Trophoblast cell (in vitro differentiated cells and primary cell): Measurements from ENCODE around the gene PEX6.

Experiments
- DNase-seq, 2 donors: peaks; one replicate each; pipeline ENCODE4 v3.0.0-alpha.2; 2016
- H2AFZ ChIP-seq: 2 replicates; pipeline ENCODE4 v1.6.1; 2013; ENCODE audit warnings: low read length, moderate library complexity, mild to moderate bottlenecking; ENCODE audit not compliant: insufficient read depth, poor library complexity
- H2AK5ac ChIP-seq: 2 replicates; pipeline ENCODE4 v1.6.1; 2013; ENCODE audit warnings: mild to moderate bottlenecking, low read length
- H2BK120ac ChIP-seq: 2 replicates; pipeline ENCODE4 v1.6.1; 2013; ENCODE audit warnings: low read length, mild to moderate bottlenecking, moderate library complexity; ENCODE audit not compliant: insufficient read depth, poor library complexity
- H2BK12ac ChIP-seq: 2 replicates; pipeline ENCODE4 v1.6.1; 2013; ENCODE audit warnings: mild to moderate bottlenecking, low read length, moderate library complexity
- H2BK5ac ChIP-seq: 2 replicates; pipeline ENCODE4 v1.6.1; 2013; ENCODE audit warnings: low read length, low read depth, moderate library complexity, mild to moderate bottlenecking; ENCODE audit not compliant: poor library complexity
- H3K14ac ChIP-seq: 2 replicates; pipeline ENCODE4 v1.6.1; 2013; ENCODE audit warnings: mild to moderate bottlenecking, low read length
- H3K18ac ChIP-seq: 2 replicates; pipeline ENCODE4 v1.6.1; 2013; ENCODE audit warnings: mild to moderate bottlenecking, low read length
- H3K23ac ChIP-seq: 2 replicates; pipeline ENCODE4 v1.6.1; 2013; ENCODE audit warnings: low read length
- H3K27ac ChIP-seq: 2 replicates; pipeline ENCODE4 v1.5.1; 2013; ENCODE audit warnings: low read depth, mild to moderate bottlenecking, inconsistent platforms, low read length, moderate library complexity
- H3K27me3 ChIP-seq: 2 replicates; pipeline ENCODE4 v1.6.1; 2013; ENCODE audit warnings: inconsistent platforms, mild to moderate bottlenecking, low read length, moderate library complexity; ENCODE audit not compliant: insufficient read depth
- H3K36me3 ChIP-seq, 2 experiments: 1 replicate in 1 of 2; 2 replicates in 1 of 2; pipeline ENCODE4 v1.6.1; 2013; ENCODE audit warnings: low read length in 2 of 2, mild to moderate bottlenecking in 2 of 2, moderate library complexity in 1 of 2; ENCODE audit not compliant: insufficient read depth in 2 of 2, control insufficient read depth in 1 of 2
- H3K4ac ChIP-seq: 2 replicates; pipeline ENCODE4 v1.6.1; 2013; ENCODE audit warnings: low read depth, mild to moderate bottlenecking, low read length, moderate library complexity
- H3K4me1 ChIP-seq, 2 experiments: 1 replicate in 1 of 2; 2 replicates in 1 of 2; pipeline ENCODE4 v1.6.1; 2013; ENCODE audit warnings: low read length in 2 of 2, mild to moderate bottlenecking in 2 of 2, moderate library complexity in 1 of 2; ENCODE audit not compliant: insufficient read depth in 2 of 2, control insufficient read depth in 1 of 2
- H3K4me2 ChIP-seq: 2 replicates; pipeline ENCODE4 v1.6.1; 2013; ENCODE audit warnings: inconsistent platforms, mild to moderate bottlenecking, low read length, moderate library complexity
- H3K4me3 ChIP-seq: 2 replicates; pipeline ENCODE4 v1.5.1; 2013; ENCODE audit warnings: mild to moderate bottlenecking, low read depth, low read length, inconsistent platforms
- H3K79me1 ChIP-seq: one replicate; pipeline ENCODE4 v1.6.1; 2013; ENCODE audit warnings: low read length
- H3K79me2 ChIP-seq: 2 replicates; pipeline ENCODE4 v1.6.1; 2013; ENCODE audit warnings: low read length, mild to moderate bottlenecking; ENCODE audit not compliant: control insufficient read depth, insufficient read depth, poor library complexity
- H3K9ac ChIP-seq: 2 replicates; pipeline ENCODE4 v1.6.1; 2013; ENCODE audit warnings: mild to moderate bottlenecking, low read length
- H3K9me3 ChIP-seq: 2 replicates; pipeline ENCODE4 v1.6.1; 2013; ENCODE audit warnings: low read depth, mild to moderate bottlenecking, control low read depth, inconsistent platforms, low read length; ENCODE audit not compliant: insufficient read depth
- H4K12ac ChIP-seq: 2 replicates; pipeline ENCODE4 v1.6.1; 2013; ENCODE audit warnings: low read depth, mild to moderate bottlenecking, low read length, moderate library complexity
- H4K8ac ChIP-seq: 2 replicates; pipeline ENCODE4 v1.6.1; 2013; ENCODE audit warnings: low read depth, mild to moderate bottlenecking, low read length, moderate library complexity
- H4K91ac ChIP-seq: one replicate; pipeline ENCODE4 v1.6.1; 2013; ENCODE audit warnings: low read depth, mild to moderate bottlenecking, low read length, moderate library complexity
- WGBS: extraction: QIAGEN DNeasy Blood & Tissue Kit; methylation state at CpG from one replicate; pipeline ENCODE4 v1.1.7; 2013; ENCODE audit warnings: missing lambda C conversion rate; ENCODE audit not compliant: insufficient read length, insufficient coverage; ENCODE audit errors: extremely low coverage; 5-methylcytosine and 5-hydroxymethylcytosine counted together

The PEX6 gene

DNA sequence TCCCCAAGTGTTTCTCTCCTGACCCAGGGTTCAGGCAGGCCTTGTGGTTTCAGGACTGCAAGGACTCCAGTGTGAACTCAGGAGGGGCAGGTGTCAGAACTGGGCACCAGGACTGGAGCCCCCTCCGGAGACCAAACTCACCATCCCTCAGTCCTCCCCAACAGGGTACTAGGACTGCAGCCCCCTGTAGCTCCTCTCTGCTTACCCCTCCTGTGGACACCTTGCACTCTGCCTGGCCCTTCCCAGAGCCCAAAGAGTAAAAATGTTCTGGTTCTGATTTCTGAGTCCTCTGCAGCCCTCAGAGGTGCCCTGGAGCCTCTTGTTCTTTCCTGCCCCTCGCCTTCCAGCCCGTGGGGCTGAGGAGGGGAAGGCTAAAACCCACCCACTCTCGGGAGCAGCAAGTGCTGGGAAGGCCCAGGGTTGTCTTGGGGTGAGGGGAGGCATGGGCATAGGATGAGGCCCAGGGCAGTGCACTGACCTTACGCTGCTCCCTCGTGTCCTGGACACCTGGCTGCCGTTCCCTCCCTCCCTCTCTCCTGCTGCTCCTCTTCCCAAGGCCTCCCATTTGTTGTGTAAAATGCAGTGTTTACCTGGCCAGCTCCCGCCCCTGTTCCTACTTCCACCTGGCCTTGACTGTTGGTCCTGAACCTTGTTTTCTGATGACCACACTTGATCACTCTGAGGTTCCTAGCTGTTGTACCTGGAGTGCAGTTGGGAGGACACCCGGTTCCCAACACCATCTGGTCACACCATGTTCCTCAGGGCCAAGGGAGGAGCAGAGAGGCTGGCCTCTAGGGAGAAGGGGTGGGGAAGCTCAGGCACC lies 39.8 kb downstream of the PEX6 start:
- WGBS = no CpG with 5 or more reads among the region's 9 CpGs

GRCh38 chr6:42938428-42938796 lies 40.6 kb downstream of the PEX6 start:
- H2AK5ac ChIP-seq = no peak overlapping the region
- no peak overlapping the region for H3K27ac ChIP-seq
- H4K8ac ChIP-seq = no peak overlapping the region
- no peaks in the 10 kb centered on the region for H3K79me2 ChIP-seq
- no peak overlapping the region for H4K12ac ChIP-seq
- no peak overlapping the region for H2BK12ac ChIP-seq
- H3K9ac ChIP-seq = no peak overlapping the region
- peaks cover 44 to 50% of the 10 kb centered on the region in 2 experiments for H3K36me3 ChIP-seq
- no peak overlapping the region for H3K4me2 ChIP-seq
- H3K27me3 ChIP-seq = no peaks in the 10 kb centered on the region
- H2BK120ac ChIP-seq = no peak overlapping the region
- H3K4me1 ChIP-seq = no peaks in the 10 kb centered on the region
- WGBS = no CpG with 5 or more reads among the region's 5 CpGs
- no peak overlapping the region for H4K91ac ChIP-seq
- H3K4ac ChIP-seq = no peak overlapping the region
- no peak overlapping the region for H3K18ac ChIP-seq
- H3K4me3 ChIP-seq = no peak overlapping the region
- DNase-seq = no peak
- H3K9me3 ChIP-seq = peaks cover 2% of the 10 kb centered on the region
- no peak overlapping the region for H2BK5ac ChIP-seq
- H2AFZ ChIP-seq = no peak overlapping the region
- H3K23ac ChIP-seq = no peak overlapping the region
- H3K79me1 ChIP-seq = no peaks in the 10 kb centered on the region
- no peak overlapping the region for H3K14ac ChIP-seq

More for the DNA sequence above, 39.8 kb downstream of the PEX6 start:
- no peak overlapping the region for H2AFZ ChIP-seq
- no peak overlapping the region for H4K91ac ChIP-seq
- no peaks in the 10 kb centered on the region for H3K4me1 ChIP-seq
- no peak overlapping the region for H3K4me2 ChIP-seq
- H3K79me2 ChIP-seq = no peaks in the 10 kb centered on the region
- no peak overlapping the region for H3K18ac ChIP-seq
- no peak overlapping the region for H3K23ac ChIP-seq
- no peak overlapping the region for H3K14ac ChIP-seq
- H3K9ac ChIP-seq = no peak overlapping the region
- no peak overlapping the region for H3K4me3 ChIP-seq
- peak overlapping the region; percentile 36 for H4K12ac ChIP-seq
- peaks cover 2% of the 10 kb centered on the region for H3K9me3 ChIP-seq
- H2BK5ac ChIP-seq = no peak overlapping the region
- H4K8ac ChIP-seq = no peak overlapping the region
- no peak overlapping the region for H2AK5ac ChIP-seq
- no peaks in the 10 kb centered on the region for H3K79me1 ChIP-seq
- H3K36me3 ChIP-seq = peaks cover 42 to 49% of the 10 kb centered on the region in 2 experiments
- no peaks in the 10 kb centered on the region for H3K27me3 ChIP-seq
- H3K4ac ChIP-seq = no peak overlapping the region
- no peak overlapping the region for H2BK120ac ChIP-seq
- DNase-seq = no peak
- H2BK12ac ChIP-seq = no peak overlapping the region
- H3K27ac ChIP-seq = no peak overlapping the region

DNA sequence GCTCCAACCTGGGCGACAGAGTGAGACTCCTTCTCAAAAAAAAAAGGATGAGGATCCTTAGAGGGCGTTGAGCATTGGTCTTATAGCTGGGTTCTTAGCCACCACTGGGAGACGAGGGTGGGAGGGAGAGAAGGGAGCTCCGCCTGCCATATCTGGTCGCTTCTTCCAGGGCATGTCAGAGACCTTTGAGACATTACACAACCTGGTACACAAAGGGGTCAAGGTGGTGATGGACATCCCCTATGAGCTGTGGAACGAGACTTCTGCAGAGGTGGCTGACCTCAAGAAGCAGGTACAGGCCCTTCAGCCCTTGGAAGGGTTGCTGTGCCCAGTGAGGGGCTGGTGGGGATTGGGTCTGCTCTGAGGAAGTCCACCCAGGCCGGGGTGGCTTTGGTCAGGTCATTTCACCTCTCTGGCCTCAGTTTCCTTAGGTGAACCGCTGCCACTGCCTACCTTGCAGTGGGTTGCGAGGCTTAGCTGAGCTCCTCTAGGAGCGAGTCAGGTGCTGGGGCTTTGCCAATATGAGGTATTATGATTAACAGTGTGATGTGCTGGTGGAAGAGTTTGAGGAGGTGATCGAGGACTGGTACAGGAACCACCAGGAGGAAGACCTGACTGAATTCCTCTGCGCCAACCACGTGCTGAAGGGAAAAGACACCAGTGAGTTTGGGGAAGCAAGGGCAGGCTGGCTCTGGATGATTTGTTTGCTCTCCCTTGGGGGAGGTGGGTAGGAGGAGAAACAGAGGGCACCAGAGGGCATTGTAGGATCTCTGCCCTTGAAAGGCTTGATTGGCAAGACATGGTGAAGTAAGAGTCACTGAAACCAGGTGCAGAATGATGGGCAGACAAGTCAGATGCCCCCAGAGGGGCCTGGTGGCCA lies 41.2 kb downstream of the PEX6 start:
- Histone ChIP-seq H3K9me3 (peaks cover 2% of the 10 kb centered on the region), H3K79me2 (no peaks in the 10 kb centered on the region), H3K9ac (no peak overlapping the region), H3K4me2 (no peak overlapping the region), H4K12ac (no peak overlapping the region), H3K36me3 (peaks cover 44 to 50% of the 10 kb centered on the region in 2 experiments), H2BK12ac (no peak overlapping the region), H2BK120ac (no peak overlapping the region), H3K4me1 (no peaks in the 10 kb centered on the region), H4K91ac (no peak overlapping the region), H3K27ac (no peak overlapping the region), H4K8ac (no peak overlapping the region), H3K4ac (no peak overlapping the region), H2AFZ (no peak overlapping the region), H3K79me1 (no peaks in the 10 kb centered on the region), H3K18ac (no peak overlapping the region), H2BK5ac (no peak overlapping the region), H3K14ac (no peak overlapping the region), H3K4me3 (no peak overlapping the region), H2AK5ac (no peak overlapping the region), H3K27me3 (no peaks in the 10 kb centered on the region), H3K23ac (no peak overlapping the region)
- no peak for DNase-seq
- no CpG with 5 or more reads among the region's 13 CpGs for WGBS

DNA sequence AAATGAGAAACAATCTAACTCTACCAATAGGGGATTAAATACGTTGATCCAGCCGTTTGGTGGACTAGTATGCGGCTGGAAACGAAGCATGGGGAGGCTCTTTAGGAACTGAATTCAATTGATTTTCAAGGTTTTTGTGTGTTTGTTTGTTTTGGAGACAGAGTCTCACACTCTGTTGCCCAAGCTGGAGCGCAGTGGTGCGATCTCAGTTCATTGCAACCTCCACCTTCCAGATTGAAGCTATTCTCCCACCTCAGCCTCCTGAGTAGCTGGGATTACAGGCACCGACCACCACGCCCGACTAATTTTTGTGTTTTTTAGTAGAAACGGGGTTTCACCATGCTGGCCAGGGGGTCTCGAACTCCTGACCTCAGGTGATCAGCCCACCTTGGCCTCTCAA lies 42.6 kb downstream of the PEX6 start:
- Histone ChIP-seq H4K91ac (no peak overlapping the region), H3K23ac (no peak overlapping the region), H3K14ac (no peak overlapping the region), H3K9me3 (peaks cover 2% of the 10 kb centered on the region), H2BK120ac (no peak overlapping the region), H3K4ac (no peak overlapping the region), H3K4me1 (no peaks in the 10 kb centered on the region), H3K9ac (no peak overlapping the region), H2AFZ (no peak overlapping the region), H2AK5ac (no peak overlapping the region), H2BK5ac (no peak overlapping the region), H4K8ac (no peak overlapping the region), H2BK12ac (no peak overlapping the region), H3K27me3 (no peaks in the 10 kb centered on the region), H4K12ac (no peak overlapping the region), H3K4me2 (no peak overlapping the region), H3K4me3 (no peak overlapping the region), H3K79me1 (no peaks in the 10 kb centered on the region), H3K18ac (no peak overlapping the region), H3K36me3 (peaks cover 47 to 50% of the 10 kb centered on the region in 2 experiments), H3K79me2 (no peaks in the 10 kb centered on the region), H3K27ac (no peak overlapping the region)
- no CpG with 5 or more reads among the region's 11 CpGs for WGBS
- DNase-seq = no peak
